MCF 10A (cell line): Measurements from ENCODE around the gene MND1. TPM values are rescaled to one million over a fixed set of nuclear protein-coding genes. Genes with fewer than 3 reads are reported as not detected.

Source experiments
- BruUV-seq: library from RNA; stranded (reverse); fragments of 400-500 nt; replicated peaks from 2 replicates; lab custom pipeline; 2021; lab: Mats Ljungman, UMichigan
- CTCF ChIA-PET: fragments of 300-600 bp; sonication (Branson Sonifier 250); formaldehyde crosslinking; extraction: SDS; loops from one replicate; lab custom pipeline; 2021; ENCODE audit warnings: antibody characterized with exemption, inconsistent platforms; lab: Yijun Ruan, JAX
- POLR2A ChIA-PET: fragments of 300-600, 350-650 bp; sonication (Branson Sonifier 250); formaldehyde crosslinking; extraction: SDS; loops from one replicate; lab custom pipeline; 2020; ENCODE audit warnings: antibody characterized with exemption, inconsistent platforms; lab: Yijun Ruan, JAX
- DNase-seq: peaks from one replicate; pipeline ENCODE4 v3.0.0-alpha.2; 2018; ENCODE audit not compliant: unreplicated experiment
- H3K27ac Mint-ChIP-seq: one replicate; pipeline ENCODE4 v1.8.0; 2022; ENCODE audit warnings: mild to moderate bottlenecking, low read depth, mixed read lengths; ENCODE audit not compliant: unreplicated experiment
- H3K27me3 Mint-ChIP-seq: one replicate; pipeline ENCODE4 v1.8.0; 2022; ENCODE audit warnings: mixed read lengths; ENCODE audit not compliant: insufficient read depth, unreplicated experiment
- H3K36me3 Mint-ChIP-seq: one replicate; pipeline ENCODE4 v1.8.0; 2022; ENCODE audit warnings: mild to moderate bottlenecking, moderate library complexity, mixed read lengths; ENCODE audit not compliant: insufficient read depth, unreplicated experiment
- H3K4me1 Mint-ChIP-seq: one replicate; pipeline ENCODE4 v1.8.0; 2022; ENCODE audit warnings: mixed read lengths; ENCODE audit not compliant: insufficient read depth, unreplicated experiment
- H3K4me3 Mint-ChIP-seq: one replicate; pipeline ENCODE4 v1.8.0; 2022; ENCODE audit warnings: mild to moderate bottlenecking, moderate library complexity, mixed read lengths; ENCODE audit not compliant: unreplicated experiment
- H3K9me3 Mint-ChIP-seq: one replicate; pipeline ENCODE4 v1.8.0; 2022; ENCODE audit warnings: mixed read lengths; ENCODE audit not compliant: unreplicated experiment
- CTCF ChIP-seq: fragments of 200-600 bp; IDR thresholded peaks from one replicate; pipeline ENCODE4 v1.8.0; 2022; ENCODE audit warnings: antibody characterized with exemption, mild to moderate bottlenecking; ENCODE audit not compliant: unreplicated experiment
- intact Hi-C: fragments of 100-400 bp; cut with micrococcal nuclease; formaldehyde crosslinking; loops from 2 replicates; pipeline ENCODE4 v1.14.1; 2022
- total RNA-seq: library from RNA; stranded (reverse); gene quantifications from 2 replicates; pipeline ENCODE4 v1.2.3, GENCODE V29; 2022

MND1 gene
- total RNA-seq, 1 experiment from 2014 or later: 9.7 TPM

GRCh38 chr4:153399358-153399757, 54.9 kb downstream of the MND1 start:
- DNase-seq: no peak
- no peaks in the 10 kb centered on the region for H3K27me3 Mint-ChIP-seq
- intact Hi-C loops: no loop called here
- POLR2A ChIA-PET: interaction anchor here (0.5 to 3.8 kb wide), 5 partner anchors 10 to 392 kb away, joined by 3 to 20 read pairs (median 3); partner anchors contain the start of gene TMEM131L
- H3K4me3 Mint-ChIP-seq: peak overlapping the region; percentile 21
- H3K4me1 Mint-ChIP-seq: peaks cover 14% of the 10 kb centered on the region
- H3K36me3 Mint-ChIP-seq: peaks cover 7% of the 10 kb centered on the region
- BruUV-seq: no TSS peak
- H3K9me3 Mint-ChIP-seq: no peaks in the 10 kb centered on the region
- TF ChIP-seq CTCF: no peak
- H3K27ac Mint-ChIP-seq: peak overlapping the region; percentile 80
- CTCF ChIA-PET: interaction anchor here (0.6 to 1.3 kb wide), 3 partner anchors 30 to 33 kb away, joined by 4 to 7 read pairs (median 4); no protein-coding TSS in a partner anchor

- intact Hi-C loops: no loop called here
- no peak for TF ChIP-seq CTCF
- no peak for DNase-seq
- CTCF ChIA-PET: interaction anchor here (0.7 to 0.8 kb wide), 2 partner anchors 64 to 570 kb away, joined by 3 read pairs; no protein-coding TSS in a partner anchor
- no peaks in the 10 kb centered on the region for H3K9me3 Mint-ChIP-seq
- no peaks in the 10 kb centered on the region for H3K27me3 Mint-ChIP-seq
- no peak overlapping the region for H3K27ac Mint-ChIP-seq
- POLR2A ChIA-PET: no interaction called here
- H3K4me1 Mint-ChIP-seq: peaks cover 14% of the 10 kb centered on the region
- no peak overlapping the region for H3K4me3 Mint-ChIP-seq
- H3K36me3 Mint-ChIP-seq: peaks cover 7% of the 10 kb centered on the region
- no TSS peak for BruUV-seq
Observed at GRCh38 chr4:153401501-153401900, 57.0 kb downstream of the MND1 start.

GRCh38 chr4:153402366-153402765, 57.9 kb downstream of the MND1 start:
- no peak for TF ChIP-seq CTCF
- ChIA-PET CTCF (interaction anchor here (0.7 to 1.0 kb wide), 2 partner anchors 185 to 347 kb away, joined by 3 read pairs; no protein-coding TSS in a partner anchor), POLR2A (interaction anchor here (0.6 kb wide), 1 partner anchor 23 kb away, joined by 3 read pairs; no protein-coding TSS in a partner anchor)
- no peaks in the 10 kb centered on the region for H3K27me3 Mint-ChIP-seq
- H3K27ac Mint-ChIP-seq: no peak overlapping the region
- peaks cover 14% of the 10 kb centered on the region for H3K4me1 Mint-ChIP-seq
- H3K36me3 Mint-ChIP-seq: peaks cover 7% of the 10 kb centered on the region
- intact Hi-C loops: no loop called here
- BruUV-seq: no TSS peak
- H3K9me3 Mint-ChIP-seq: no peaks in the 10 kb centered on the region
- DNase-seq: no peak
- no peak overlapping the region for H3K4me3 Mint-ChIP-seq

- TF ChIP-seq CTCF: no peak
- H3K4me1 Mint-ChIP-seq: peaks cover 8% of the 10 kb centered on the region
- H3K36me3 Mint-ChIP-seq: peaks cover 7% of the 10 kb centered on the region
- CTCF ChIA-PET: interaction anchor here (1.3 kb wide), 1 partner anchor 11 kb away, joined by 3 read pairs; no protein-coding TSS in a partner anchor
- no peaks in the 10 kb centered on the region for H3K27me3 Mint-ChIP-seq
- no peaks in the 10 kb centered on the region for H3K9me3 Mint-ChIP-seq
- BruUV-seq: no TSS peak
- no peak for DNase-seq
- intact Hi-C loops: no loop called here
- POLR2A ChIA-PET: interaction anchor here (0.5 kb wide), 1 partner anchor 575 kb away, joined by 4 read pairs; no protein-coding TSS in a partner anchor
- no peak overlapping the region for H3K4me3 Mint-ChIP-seq
- no peak overlapping the region for H3K27ac Mint-ChIP-seq
Observed at GRCh38 chr4:153403726-153404125, 59.2 kb downstream of the MND1 start.
